ENCODE measurements around the gene SYVN1.
"Not testable (repeated sequence)": the region's sequence is repeated elsewhere in the genome, so short reads cannot be mapped to it uniquely, and the experiment has no call there.

The SYVN1 gene

DNA sequence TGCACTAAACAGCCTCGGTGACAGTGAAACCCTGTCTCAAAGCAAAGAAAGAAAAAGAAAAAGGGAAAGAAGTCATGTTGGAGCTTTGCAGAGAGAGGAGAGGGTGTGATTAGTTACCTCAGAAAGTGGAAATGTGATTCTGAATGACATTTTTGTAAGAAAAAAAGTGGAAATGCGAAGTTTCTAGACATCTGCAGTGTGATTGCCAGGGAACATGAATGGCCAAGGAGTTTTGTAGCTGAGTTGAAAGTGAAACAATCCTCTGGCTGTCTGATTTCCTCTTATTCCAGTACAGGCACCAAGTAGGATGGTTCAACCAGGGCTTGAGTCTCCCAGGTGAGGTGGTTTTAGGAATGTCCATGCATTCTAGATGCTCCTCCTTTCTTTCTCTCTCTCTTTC is 17.8 kb upstream of the SYVN1 start:
- H3K36me3 ChIP-seq (ENCODE audit: insufficient read depth, low read length): no peaks in the 10 kb centered on the region
- H3K27me3 ChIP-seq (ENCODE audit: insufficient read depth, low read length): no peaks in the 10 kb centered on the region
- no peaks in the 10 kb centered on the region for H3K9me2 ChIP-seq (ENCODE audit: low read depth, low read length)
- H3K9ac ChIP-seq (ENCODE audit: low read length): no peak overlapping the region
- no peaks in the 10 kb centered on the region for H3K79me2 ChIP-seq (ENCODE audit: insufficient read depth, low read length)
- H3K4me3 ChIP-seq (ENCODE audit: low read depth, low read length, poor library complexity, severe bottlenecking): no peak overlapping the region
- H3F3A ChIP-seq (ENCODE audit: insufficient read depth, low read length): no peaks in the 10 kb centered on the region
- peaks cover 14% of the 10 kb centered on the region for H3K4me1 ChIP-seq (ENCODE audit: insufficient read depth, low read length, severe bottlenecking)
- H3K9me3 ChIP-seq (ENCODE audit: low read length): peaks cover 3% of the 10 kb centered on the region
- H3K4me2 ChIP-seq (ENCODE audit: low read length): no peak overlapping the region
- TF ChIP-seq, protein P1, sequence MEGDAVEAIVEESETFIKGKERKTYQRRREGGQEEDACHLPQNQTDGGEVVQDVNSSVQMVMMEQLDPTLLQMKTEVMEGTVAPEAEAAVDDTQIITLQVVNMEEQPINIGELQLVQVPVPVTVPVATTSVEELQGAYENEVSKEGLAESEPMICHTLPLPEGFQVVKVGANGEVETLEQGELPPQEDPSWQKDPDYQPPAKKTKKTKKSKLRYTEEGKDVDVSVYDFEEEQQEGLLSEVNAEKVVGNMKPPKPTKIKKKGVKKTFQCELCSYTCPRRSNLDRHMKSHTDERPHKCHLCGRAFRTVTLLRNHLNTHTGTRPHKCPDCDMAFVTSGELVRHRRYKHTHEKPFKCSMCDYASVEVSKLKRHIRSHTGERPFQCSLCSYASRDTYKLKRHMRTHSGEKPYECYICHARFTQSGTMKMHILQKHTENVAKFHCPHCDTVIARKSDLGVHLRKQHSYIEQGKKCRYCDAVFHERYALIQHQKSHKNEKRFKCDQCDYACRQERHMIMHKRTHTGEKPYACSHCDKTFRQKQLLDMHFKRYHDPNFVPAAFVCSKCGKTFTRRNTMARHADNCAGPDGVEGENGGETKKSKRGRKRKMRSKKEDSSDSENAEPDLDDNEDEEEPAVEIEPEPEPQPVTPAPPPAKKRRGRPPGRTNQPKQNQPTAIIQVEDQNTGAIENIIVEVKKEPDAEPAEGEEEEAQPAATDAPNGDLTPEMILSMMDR (IDR thresholded peaks at IDR 0.05; ENCODE audit: low read length): no peak
- no peak for TF ChIP-seq EZH2 (IDR thresholded peaks at IDR 0.05; ENCODE audit: borderline replicate concordance, low read length)
- no peak overlapping the region for H3K27ac ChIP-seq (ENCODE audit: low read depth, low read length, poor library complexity, severe bottlenecking)
- H2AFZ ChIP-seq (ENCODE audit: low read length): no peak overlapping the region
- H4K20me1 ChIP-seq (ENCODE audit: insufficient read depth, low read length): no peaks in the 10 kb centered on the region

DNA sequence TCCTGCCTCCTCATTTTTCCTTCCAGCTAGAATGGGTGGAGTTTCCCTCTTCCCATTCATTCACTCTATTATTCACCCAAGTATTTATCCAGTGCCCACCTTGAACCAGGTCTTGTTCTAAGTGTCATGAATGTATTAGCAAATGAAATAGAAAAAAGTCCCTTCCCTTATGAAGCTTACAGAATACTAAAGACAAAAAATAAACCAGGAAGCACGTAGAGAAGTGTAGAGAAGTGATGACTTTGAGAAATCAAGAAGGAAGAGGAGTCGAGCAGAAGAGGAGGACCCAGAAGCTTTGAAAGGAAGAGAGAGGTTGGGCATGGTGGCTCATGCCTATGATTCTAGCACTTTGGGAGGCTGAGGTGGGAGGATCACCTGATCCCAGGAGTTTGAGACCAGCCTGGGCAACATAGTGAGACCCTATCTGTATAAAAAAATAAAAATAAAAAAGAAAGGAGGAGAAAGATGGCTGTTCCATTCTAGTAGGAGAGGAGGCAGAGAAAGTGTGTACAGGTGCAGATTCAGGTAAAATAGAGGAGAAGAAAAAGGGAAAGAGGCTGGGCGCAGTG is 17.1 kb upstream of the SYVN1 start:
- Histone ChIP-seq H3K9me3 (ENCODE audit: low read length) (peaks cover 9% of the 10 kb centered on the region), H3K9me2 (ENCODE audit: low read depth, low read length) (no peaks in the 10 kb centered on the region), H3K9ac (ENCODE audit: low read length) (no peak overlapping the region), H3K4me1 (ENCODE audit: insufficient read depth, low read length, severe bottlenecking) (peaks cover 16% of the 10 kb centered on the region), H3K4me2 (ENCODE audit: low read length) (no peak overlapping the region), H3K27ac (ENCODE audit: low read depth, low read length, poor library complexity, severe bottlenecking) (no peak overlapping the region), H4K20me1 (ENCODE audit: insufficient read depth, low read length) (no peaks in the 10 kb centered on the region), H3F3A (ENCODE audit: insufficient read depth, low read length) (no peaks in the 10 kb centered on the region), H3K79me2 (ENCODE audit: insufficient read depth, low read length) (no peaks in the 10 kb centered on the region), H3K27me3 (ENCODE audit: insufficient read depth, low read length) (0 out of 2 replicates have a peak, but pooled peaks cover 3% of the 10 kb centered on the region), H2AFZ (ENCODE audit: low read length) (no peak overlapping the region), H3K36me3 (ENCODE audit: insufficient read depth, low read length) (0 out of 2 replicates have a peak, but pooled peaks cover 3% of the 10 kb centered on the region), H3K4me3 (ENCODE audit: low read depth, low read length, poor library complexity, severe bottlenecking) (no peak overlapping the region)
- TF ChIP-seq EZH2 (IDR thresholded peaks at IDR 0.05; ENCODE audit: borderline replicate concordance, low read length): no peak
- TF ChIP-seq, protein P1 (IDR thresholded peaks at IDR 0.05; ENCODE audit: low read length): no peak

DNA sequence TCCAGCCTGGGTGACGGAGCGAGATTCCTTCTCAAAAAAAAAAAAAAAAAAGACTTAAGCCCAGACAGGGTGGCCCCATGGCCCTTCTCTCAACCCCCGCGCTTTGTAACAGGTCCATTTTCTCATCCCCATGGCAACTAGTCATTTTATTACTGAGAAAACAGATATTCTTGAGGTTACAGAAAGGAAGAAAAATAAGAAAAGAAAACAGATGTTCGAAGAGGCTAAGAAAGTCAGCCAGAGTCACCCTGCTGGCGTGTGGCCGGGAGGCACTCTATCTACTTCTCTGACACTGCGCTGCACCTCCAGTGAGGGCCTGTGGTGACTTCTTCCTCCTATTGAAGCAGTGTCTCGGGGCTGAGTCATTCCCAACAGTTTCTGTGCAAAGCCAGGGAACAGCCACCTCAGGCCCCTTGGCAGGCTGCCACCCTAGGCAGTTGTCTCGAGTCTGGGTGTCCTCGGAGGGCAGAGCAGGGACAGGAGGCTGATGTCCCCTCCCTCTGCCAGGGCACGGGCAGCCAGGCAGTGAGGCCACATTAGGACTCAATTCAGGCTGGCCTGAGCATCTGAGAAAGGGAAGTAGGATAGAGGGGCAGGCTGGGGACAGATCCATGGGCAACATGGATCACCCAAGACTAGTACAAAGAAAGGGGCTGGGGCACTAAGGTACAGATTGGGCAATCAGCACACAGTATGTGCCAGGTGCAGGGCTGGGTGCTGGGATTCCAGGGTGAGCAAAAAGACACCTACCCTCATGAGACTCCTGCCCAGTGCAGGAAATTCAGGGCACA is 16.4 kb upstream of the SYVN1 start:
- H3K9me3 ChIP-seq (ENCODE audit: low read length): peaks cover 10% of the 10 kb centered on the region
- no peaks in the 10 kb centered on the region for H3K9me2 ChIP-seq (ENCODE audit: low read depth, low read length)
- H3K4me3 ChIP-seq (ENCODE audit: low read depth, low read length, poor library complexity, severe bottlenecking): no peak overlapping the region
- H3K79me2 ChIP-seq (ENCODE audit: insufficient read depth, low read length): no peaks in the 10 kb centered on the region
- peaks cover 19% of the 10 kb centered on the region for H3K4me1 ChIP-seq (ENCODE audit: insufficient read depth, low read length, severe bottlenecking)
- 0 out of 2 replicates have a peak, but pooled peaks cover 4% of the 10 kb centered on the region for H3K36me3 ChIP-seq (ENCODE audit: insufficient read depth, low read length)
- no peaks in the 10 kb centered on the region for H4K20me1 ChIP-seq (ENCODE audit: insufficient read depth, low read length)
- H3K27ac ChIP-seq (ENCODE audit: low read depth, low read length, poor library complexity, severe bottlenecking): no peak overlapping the region
- H3F3A ChIP-seq (ENCODE audit: insufficient read depth, low read length): no peaks in the 10 kb centered on the region
- TF ChIP-seq, protein P1 (IDR thresholded peaks at IDR 0.05; ENCODE audit: low read length): no peak
- TF ChIP-seq EZH2 (IDR thresholded peaks at IDR 0.05; ENCODE audit: borderline replicate concordance, low read length): no peak
- H3K27me3 ChIP-seq (ENCODE audit: insufficient read depth, low read length): 0 out of 2 replicates have a peak, but pooled peaks cover 5% of the 10 kb centered on the region
- H3K4me2 ChIP-seq (ENCODE audit: low read length): no peak overlapping the region
- no peak overlapping the region for H2AFZ ChIP-seq (ENCODE audit: low read length)
- no peak overlapping the region; the same call in 1 of the 2 replicates for H3K9ac ChIP-seq (ENCODE audit: low read length)

DNA sequence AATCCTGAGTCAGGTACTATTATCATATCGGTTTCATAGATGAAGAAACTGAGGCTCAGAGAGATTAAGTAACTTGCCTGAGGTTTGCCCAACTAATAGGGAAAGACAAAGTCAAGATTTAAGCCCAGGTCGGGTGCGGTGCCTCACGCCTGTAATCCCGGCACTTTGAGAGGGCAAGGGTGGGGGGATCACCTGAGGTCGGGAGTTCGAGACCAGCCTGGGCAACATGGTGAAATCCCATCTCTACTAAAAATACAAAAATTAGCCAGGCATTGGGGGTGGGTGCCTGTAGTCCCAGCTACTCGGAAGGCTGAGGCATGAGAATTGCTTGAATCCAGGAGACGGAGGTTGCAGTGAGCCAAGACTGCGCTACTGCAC is 15.8 kb upstream of the SYVN1 start:
- Histone ChIP-seq H3K4me1 (ENCODE audit: insufficient read depth, low read length, severe bottlenecking) (peaks cover 19% of the 10 kb centered on the region), H3K9me3 (ENCODE audit: low read length) (peaks cover 10% of the 10 kb centered on the region)
- H3K9me2 ChIP-seq (ENCODE audit: low read depth, low read length); H3K36me3 ChIP-seq (ENCODE audit: insufficient read depth, low read length); H3K27ac ChIP-seq (ENCODE audit: low read depth, low read length, poor library complexity, severe bottlenecking); H3K9ac ChIP-seq (ENCODE audit: low read length); H3K79me2 ChIP-seq (ENCODE audit: insufficient read depth, low read length); H3K4me2 ChIP-seq (ENCODE audit: low read length); H3K4me3 ChIP-seq (ENCODE audit: low read depth, low read length, poor library complexity, severe bottlenecking); H3K27me3 ChIP-seq (ENCODE audit: insufficient read depth, low read length); H3F3A ChIP-seq (ENCODE audit: insufficient read depth, low read length); H2AFZ ChIP-seq (ENCODE audit: low read length); H4K20me1 ChIP-seq (ENCODE audit: insufficient read depth, low read length): not testable (repeated sequence)

Data from OCI-LY1 (cell line).